Measurements from ENCODE around the gene PRDM16. TPM values are rescaled to one million over a fixed set of nuclear protein-coding genes. Genes with fewer than 3 reads are reported as not detected.

Gene PRDM16
- total RNA-seq, 4 donors from 2014 or later = 0.26 to 7.7 (median 0.35) TPM; not detected in 1

GRCh38 chr1:3219005-3219790 is 150.2 kb downstream of the PRDM16 start:
- Histone ChIP-seq H3K27me3 (no peaks in the 10 kb centered on the region), H3K36me3 (no peaks in the 10 kb centered on the region), H3K4me1 (peaks cover 0 to 14% of the 10 kb centered on the region in 2 donors), H3K4me3 (no peak overlapping the region), H3K27ac (no peak overlapping the region), H3K9me3 (no peaks in the 10 kb centered on the region)
- TF ChIP-seq CTCF (IDR thresholded peaks at IDR 0.05) = no peak
- DNase-seq = peak in 1 of 2 donors; percentile 41
- intact Hi-C loops (cut with DNase I; ENCODE audit: low total_unique reads) = no loop called here

- Histone ChIP-seq H3K36me3 (no peaks in the 10 kb centered on the region), H3K4me3 (no peak overlapping the region), H3K4me1 (peaks cover 0 to 14% of the 10 kb centered on the region in 2 donors), H3K27ac (no peak overlapping the region), H3K27me3 (no peaks in the 10 kb centered on the region), H3K9me3 (no peaks in the 10 kb centered on the region)
- TF ChIP-seq POLR2A (IDR thresholded peaks at IDR 0.05) (no peak), CTCF (IDR thresholded peaks at IDR 0.05) (no peak)
- intact Hi-C loops (cut with DNase I; ENCODE audit: low total_unique reads) = no loop called here
- DNase-seq = no peak
Measured at GRCh38 chr1:3219791-3220467, 150.9 kb downstream of the PRDM16 start.

GRCh38 chr1:3221112-3222041 is 152.4 kb downstream of the PRDM16 start:
- Histone ChIP-seq H3K4me3 (no peak overlapping the region), H3K4me1 (peaks cover 0 to 14% of the 10 kb centered on the region in 2 donors), H3K27ac (no peak overlapping the region), H3K36me3 (no peaks in the 10 kb centered on the region), H3K9me3 (no peaks in the 10 kb centered on the region), H3K27me3 (no peaks in the 10 kb centered on the region)
- TF ChIP-seq POLR2A (IDR thresholded peaks at IDR 0.05) (no peak), CTCF (IDR thresholded peaks at IDR 0.05) (no peak)
- intact Hi-C loops (cut with DNase I; ENCODE audit: low total_unique reads) = no loop called here
- no peak for DNase-seq

- no peaks in the 10 kb centered on the region for H3K36me3 ChIP-seq
- peaks cover 0 to 14% of the 10 kb centered on the region in 2 donors for H3K4me1 ChIP-seq
- TF ChIP-seq POLR2A (IDR thresholded peaks at IDR 0.05) = no peak
- no peak overlapping the region for H3K4me3 ChIP-seq
- intact Hi-C loops (cut with DNase I; ENCODE audit: low total_unique reads) = no loop called here
- H3K9me3 ChIP-seq = no peaks in the 10 kb centered on the region
- DNase-seq = no peak
- H3K27ac ChIP-seq = no peak overlapping the region
- no peaks in the 10 kb centered on the region for H3K27me3 ChIP-seq
Measured at GRCh38 chr1:3222042-3222692, 153.2 kb downstream of the PRDM16 start.

- H3K27me3 ChIP-seq = no peaks in the 10 kb centered on the region
- TF ChIP-seq POLR2A (IDR thresholded peaks at IDR 0.05) = no peak
Measured at GRCh38 chr1:3225661-3226060, 156.7 kb downstream of the PRDM16 start.

More at GRCh38 chr1:3225661-3226060, 156.7 kb downstream of the PRDM16 start:
- H3K27ac ChIP-seq = no peak overlapping the region
- DNase-seq = no peak
- H3K4me3 ChIP-seq = no peak overlapping the region
- no peaks in the 10 kb centered on the region for H3K9me3 ChIP-seq
- intact Hi-C loops (cut with DNase I; ENCODE audit: low total_unique reads) = no loop called here
- no peaks in the 10 kb centered on the region for H3K4me1 ChIP-seq
- no peaks in the 10 kb centered on the region for H3K36me3 ChIP-seq

Data from uterus (tissue), 4 donors.